Ishikawa (cell line): ENCODE results near the gene ZNF433.

ENCODE experiments used
- CEBPB ChIP-seq: IDR thresholded peaks from 2 replicates; pipeline ENCODE4 v1.6.1; 2012
- CREB1 ChIP-seq: IDR thresholded peaks from 2 replicates; pipeline ENCODE4 v1.6.1; 2012; ENCODE audit warnings: low read depth
- EGR1 ChIP-seq: IDR thresholded peaks from 2 replicates; pipeline ENCODE4 v1.6.1; 2012
- EP300 ChIP-seq: IDR thresholded peaks from 2 replicates; pipeline ENCODE4 v1.6.1; 2012; ENCODE audit warnings: borderline replicate concordance
- FOXM1 ChIP-seq: IDR thresholded peaks from 2 replicates; pipeline ENCODE4 v1.6.1; 2012; ENCODE audit warnings: low read depth, borderline replicate concordance
- NFIC ChIP-seq: IDR thresholded peaks from 2 replicates; pipeline ENCODE4 v1.6.1; 2012
- RAD21 ChIP-seq: IDR thresholded peaks from 2 replicates; pipeline ENCODE4 v1.6.1; 2012; ENCODE audit warnings: low read depth
- TAF1 ChIP-seq: IDR thresholded peaks from 2 replicates; pipeline ENCODE4 v1.6.1; 2012; ENCODE audit warnings: low read depth, mild to moderate bottlenecking
- TCF12 ChIP-seq: IDR thresholded peaks from 2 replicates; pipeline ENCODE4 v1.6.1; 2012; ENCODE audit warnings: low read depth
- TEAD4 ChIP-seq: IDR thresholded peaks from 2 replicates; pipeline ENCODE4 v1.6.1; 2012
- YY1 ChIP-seq: IDR thresholded peaks from 2 replicates; pipeline ENCODE4 v1.6.1; 2012; ENCODE audit warnings: low read depth
- ZBTB7A ChIP-seq: IDR thresholded peaks from 2 replicates; pipeline ENCODE4 v1.6.1; 2012; ENCODE audit warnings: low read depth
- TF ChIP-seq, protein P1 (sequence below): IDR thresholded peaks from 2 replicates; pipeline ENCODE4 v1.6.1; 2012
- TF ChIP-seq, protein P2 (sequence below): IDR thresholded peaks from 2 replicates; pipeline ENCODE4 v1.6.1; 2012
- TF ChIP-seq, protein P3 (sequence below): IDR thresholded peaks from 2 replicates; pipeline ENCODE4 v1.6.1; 2012; ENCODE audit warnings: low read depth, mild to moderate bottlenecking

The ZNF433 gene

DNA sequence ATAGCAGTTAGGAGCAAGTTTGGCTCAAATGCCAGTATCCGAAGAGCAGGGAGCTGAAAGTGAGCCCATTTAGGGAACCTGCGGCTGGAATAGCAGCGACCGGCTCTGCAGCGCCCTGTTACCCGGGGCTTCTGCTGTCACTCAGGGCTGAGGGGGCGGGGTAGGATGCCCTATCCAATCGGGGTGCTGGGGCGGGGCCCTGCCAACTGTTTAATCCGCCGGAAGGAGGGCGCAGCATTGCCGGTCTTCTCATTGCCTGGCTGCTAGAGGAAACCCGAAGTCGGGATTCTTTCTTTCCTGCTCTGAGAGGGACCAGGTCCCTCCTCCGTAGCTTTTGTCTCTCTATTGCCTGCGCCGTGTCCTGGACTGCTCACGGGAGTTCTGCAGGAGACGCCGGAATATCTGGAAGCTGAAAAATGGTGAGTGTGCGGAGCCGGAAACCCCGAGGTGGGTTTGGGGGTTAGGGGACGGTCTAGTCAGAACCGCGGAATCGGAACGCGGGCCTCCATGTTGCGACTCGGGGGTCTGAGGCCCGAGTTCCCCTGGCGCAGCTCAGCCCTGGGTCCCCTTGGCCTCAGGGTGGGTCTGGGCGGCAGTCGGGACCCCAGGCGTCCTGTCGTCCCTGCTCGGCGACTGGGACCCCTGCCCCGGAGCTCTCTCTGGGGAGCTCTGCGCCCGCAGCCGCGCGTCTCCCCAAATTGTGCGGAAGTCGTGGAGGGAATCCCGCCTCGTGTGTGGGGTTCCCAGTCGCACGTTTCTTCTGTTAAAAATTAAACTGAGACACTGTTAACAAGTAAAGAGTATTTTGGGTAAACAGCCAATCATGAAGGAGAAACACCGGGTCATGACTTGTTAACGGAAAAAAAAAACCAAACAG, 47.8 kb downstream of the ZNF433 start:
- TF ChIP-seq TEAD4 = no peak
- TF ChIP-seq, protein P1, sequence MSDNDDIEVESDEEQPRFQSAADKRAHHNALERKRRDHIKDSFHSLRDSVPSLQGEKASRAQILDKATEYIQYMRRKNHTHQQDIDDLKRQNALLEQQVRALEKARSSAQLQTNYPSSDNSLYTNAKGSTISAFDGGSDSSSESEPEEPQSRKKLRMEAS = 0 out of 2 replicates have a peak, but pooled peaks have one; percentile 9
- TF ChIP-seq, protein P2, sequence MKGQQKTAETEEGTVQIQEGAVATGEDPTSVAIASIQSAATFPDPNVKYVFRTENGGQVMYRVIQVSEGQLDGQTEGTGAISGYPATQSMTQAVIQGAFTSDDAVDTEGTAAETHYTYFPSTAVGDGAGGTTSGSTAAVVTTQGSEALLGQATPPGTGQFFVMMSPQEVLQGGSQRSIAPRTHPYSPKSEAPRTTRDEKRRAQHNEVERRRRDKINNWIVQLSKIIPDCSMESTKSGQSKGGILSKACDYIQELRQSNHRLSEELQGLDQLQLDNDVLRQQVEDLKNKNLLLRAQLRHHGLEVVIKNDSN = no peak
- no peak; the same call in 1 of the 2 replicates for TF ChIP-seq RAD21
- no peak for TF ChIP-seq NFIC
- no peak for TF ChIP-seq TCF12
- TF ChIP-seq EP300 = no peak
- peak; percentile 59; the same call in 1 of the 2 replicates for TF ChIP-seq TAF1
- no peak for TF ChIP-seq FOXM1
- peak; percentile 15; the same call in 1 of the 2 replicates for TF ChIP-seq YY1
- no peak for TF ChIP-seq CREB1
- TF ChIP-seq, protein P3, sequence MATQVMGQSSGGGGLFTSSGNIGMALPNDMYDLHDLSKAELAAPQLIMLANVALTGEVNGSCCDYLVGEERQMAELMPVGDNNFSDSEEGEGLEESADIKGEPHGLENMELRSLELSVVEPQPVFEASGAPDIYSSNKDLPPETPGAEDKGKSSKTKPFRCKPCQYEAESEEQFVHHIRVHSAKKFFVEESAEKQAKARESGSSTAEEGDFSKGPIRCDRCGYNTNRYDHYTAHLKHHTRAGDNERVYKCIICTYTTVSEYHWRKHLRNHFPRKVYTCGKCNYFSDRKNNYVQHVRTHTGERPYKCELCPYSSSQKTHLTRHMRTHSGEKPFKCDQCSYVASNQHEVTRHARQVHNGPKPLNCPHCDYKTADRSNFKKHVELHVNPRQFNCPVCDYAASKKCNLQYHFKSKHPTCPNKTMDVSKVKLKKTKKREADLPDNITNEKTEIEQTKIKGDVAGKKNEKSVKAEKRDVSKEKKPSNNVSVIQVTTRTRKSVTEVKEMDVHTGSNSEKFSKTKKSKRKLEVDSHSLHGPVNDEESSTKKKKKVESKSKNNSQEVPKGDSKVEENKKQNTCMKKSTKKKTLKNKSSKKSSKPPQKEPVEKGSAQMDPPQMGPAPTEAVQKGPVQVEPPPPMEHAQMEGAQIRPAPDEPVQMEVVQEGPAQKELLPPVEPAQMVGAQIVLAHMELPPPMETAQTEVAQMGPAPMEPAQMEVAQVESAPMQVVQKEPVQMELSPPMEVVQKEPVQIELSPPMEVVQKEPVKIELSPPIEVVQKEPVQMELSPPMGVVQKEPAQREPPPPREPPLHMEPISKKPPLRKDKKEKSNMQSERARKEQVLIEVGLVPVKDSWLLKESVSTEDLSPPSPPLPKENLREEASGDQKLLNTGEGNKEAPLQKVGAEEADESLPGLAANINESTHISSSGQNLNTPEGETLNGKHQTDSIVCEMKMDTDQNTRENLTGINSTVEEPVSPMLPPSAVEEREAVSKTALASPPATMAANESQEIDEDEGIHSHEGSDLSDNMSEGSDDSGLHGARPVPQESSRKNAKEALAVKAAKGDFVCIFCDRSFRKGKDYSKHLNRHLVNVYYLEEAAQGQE = no peak
- no peak for TF ChIP-seq EGR1
- no peak for TF ChIP-seq CEBPB
- TF ChIP-seq ZBTB7A = no peak; the same call in 1 of the 2 replicates

DNA sequence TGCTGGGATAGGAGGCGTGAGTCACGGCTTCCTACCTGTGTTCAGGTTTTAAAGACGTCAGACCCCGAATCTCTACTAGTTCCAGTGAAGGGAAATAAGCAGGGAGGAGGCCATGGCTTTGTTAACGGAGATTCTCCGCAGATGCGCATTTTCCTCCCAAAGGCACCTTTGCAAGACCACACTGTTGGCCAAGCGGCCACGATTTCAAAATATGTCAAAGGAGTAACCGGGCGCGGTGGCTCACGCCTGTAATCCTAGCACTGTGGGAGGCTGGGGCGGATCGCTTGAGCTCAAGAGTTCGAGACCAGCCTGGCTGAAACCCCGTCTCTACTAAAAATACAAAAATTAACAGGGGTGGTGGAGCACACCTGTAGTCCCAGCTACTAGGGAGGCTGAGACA, 48.7 kb downstream of the ZNF433 start:
- TF ChIP-seq RAD21 (no peak), TEAD4 (no peak), CEBPB (no peak), FOXM1 (no peak), EP300 (no peak), CREB1 (no peak), TAF1 (no peak), NFIC (no peak)
- TF ChIP-seq, protein P1 = no peak

DNA sequence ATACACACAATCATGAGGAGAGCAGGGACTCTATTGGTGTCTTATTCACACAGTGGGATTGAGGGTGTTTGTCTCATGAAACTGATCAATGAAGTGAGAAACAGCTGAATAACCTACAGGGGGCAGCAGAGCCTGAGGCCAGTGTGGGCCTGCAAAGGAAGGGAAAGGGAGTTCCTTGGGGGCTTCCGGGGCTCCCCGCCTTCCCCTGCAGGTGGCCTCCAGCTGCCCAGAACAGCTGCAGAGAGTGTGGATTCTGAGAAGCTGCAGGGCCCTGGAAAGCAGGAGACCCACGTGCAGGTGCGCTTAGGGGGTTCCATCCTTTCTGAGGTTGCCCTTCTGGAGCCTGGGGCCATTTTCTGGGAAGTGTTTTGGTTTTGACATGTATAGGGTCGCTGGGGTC, 50.5 kb downstream of the ZNF433 start:
- TF ChIP-seq TEAD4 (no peak), EGR1 (no peak), ZBTB7A (no peak), CEBPB (no peak), TAF1 (no peak), FOXM1 (no peak), TCF12 (no peak), NFIC (no peak)
- TF ChIP-seq, protein P1 = no peak

DNA sequence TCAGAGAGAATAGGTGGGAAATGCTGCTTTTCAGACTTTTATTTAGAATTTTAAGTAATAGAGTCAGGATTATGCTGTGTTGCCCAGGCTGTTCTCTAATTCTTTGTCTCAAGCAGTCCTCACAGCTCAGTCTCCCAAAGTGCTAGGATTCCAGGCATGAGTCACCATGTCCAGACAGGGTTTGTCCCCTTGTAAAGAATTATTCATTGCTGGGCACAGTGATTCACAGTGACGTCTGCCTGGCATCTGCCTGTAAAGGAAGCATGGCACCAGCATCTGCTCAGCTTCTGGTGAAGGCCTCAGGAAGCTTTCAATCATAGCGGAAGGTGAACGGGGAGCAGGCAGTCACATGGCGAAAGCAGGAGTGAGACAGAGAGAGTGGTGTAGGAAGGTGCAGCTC, 53.0 kb downstream of the ZNF433 start:
- TF ChIP-seq EP300 = no peak
- no peak for TF ChIP-seq TEAD4
- TF ChIP-seq, protein P3 = no peak
- no peak for TF ChIP-seq EGR1
- no peak for TF ChIP-seq CREB1

DNA sequence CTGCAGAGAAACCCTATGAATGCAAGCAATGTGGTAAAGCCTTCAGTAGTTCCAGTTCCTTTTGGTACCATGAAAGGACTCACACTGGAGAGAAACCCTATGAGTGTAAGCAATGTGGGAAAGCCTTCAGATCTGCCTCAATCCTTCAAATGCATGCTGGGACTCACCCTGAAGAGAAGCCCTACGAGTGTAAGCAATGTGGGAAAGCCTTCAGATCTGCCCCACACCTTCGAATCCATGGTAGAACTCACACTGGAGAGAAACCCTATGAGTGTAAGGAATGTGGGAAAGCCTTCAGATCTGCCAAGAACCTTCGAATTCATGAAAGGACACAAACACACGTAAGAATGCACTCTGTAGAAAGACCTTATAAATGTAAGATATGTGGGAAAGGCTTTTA, 56.0 kb downstream of the ZNF433 start:
- TF ChIP-seq FOXM1 (no peak), TCF12 (peak; percentile 43; the same call in 1 of the 2 replicates), CEBPB (no peak)

DNA sequence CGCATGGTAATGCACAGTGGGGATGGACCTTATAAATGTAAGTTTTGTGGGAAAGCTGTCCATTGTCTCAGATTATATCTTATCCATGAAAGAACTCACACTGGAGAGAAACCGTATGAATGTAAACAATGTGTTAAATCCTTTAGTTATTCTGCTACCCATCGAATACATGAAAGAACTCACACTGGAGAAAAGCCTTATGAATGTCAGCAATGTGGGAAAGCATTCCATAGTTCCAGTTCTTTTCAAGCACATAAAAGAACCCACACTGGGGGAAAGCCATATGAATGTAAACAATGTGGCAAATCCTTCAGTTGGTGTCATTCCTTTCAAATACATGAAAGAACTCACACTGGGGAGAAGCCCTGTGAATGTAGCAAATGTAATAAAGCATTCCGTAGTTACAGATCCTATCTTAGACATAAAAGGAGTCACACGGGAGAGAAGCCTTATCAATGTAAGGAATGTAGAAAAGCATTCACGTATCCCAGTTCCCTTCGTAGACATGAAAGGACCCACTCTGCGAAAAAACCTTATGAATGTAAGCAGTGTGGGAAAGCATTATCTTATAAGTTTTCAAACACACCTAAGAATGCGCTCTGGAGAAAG, 56.9 kb downstream of the ZNF433 start:
- TF ChIP-seq EGR1 (no peak), EP300 (no peak), CREB1 (no peak), TAF1 (no peak), YY1 (no peak), ZBTB7A (no peak), TEAD4 (no peak), RAD21 (no peak), FOXM1 (no peak), NFIC (no peak), CEBPB (no peak)
- TF ChIP-seq, protein P2 = no peak
